Keratinocyte (primary cell): ENCODE data around the gene SLC12A5.

Source experiments
- CTCF ChIP-seq, 3 experiments: IDR thresholded peaks in 1 of 3; conservative IDR thresholded peaks in 1 of 3; optimal IDR thresholded peaks in 1 of 3; 2 replicates in 2 of 3; 3 replicates in 1 of 3; pipeline versions ENCODE3 to v1.5.1; 2011; ENCODE audit warnings: low read length in 3 of 3, mild to moderate bottlenecking in 3 of 3, moderate library complexity in 2 of 3, control low read depth in 1 of 3, inconsistent platforms in 1 of 3; ENCODE audit not compliant: insufficient read depth in 2 of 3; ENCODE audit errors: extremely low read depth in 1 of 3
- EZH2 ChIP-seq: IDR thresholded peaks from one replicate; pipeline ENCODE4 v1.6.1; 2012; ENCODE audit warnings: inconsistent platforms, mild to moderate bottlenecking, low read length, moderate library complexity

- TF ChIP-seq CTCF (optimal IDR thresholded peaks at IDR 0.05 in 1 of 3, IDR thresholded peaks at IDR 0.05 in 1 of 3, conservative IDR thresholded peaks at IDR 0.05 in 1 of 3; ENCODE audit: extremely low read depth in 1 of 3, insufficient read depth in 2 of 3, low read length in 3 of 3) (no peak), EZH2 (no peak)
Measured at GRCh38 chr20:46027245-46027853, 1.7 kb upstream of the SLC12A5 start.
